IMR-90 (cell line): Measurements from ENCODE around the gene DPEP3. TPM values are rescaled to one million over a fixed set of nuclear protein-coding genes. Genes with fewer than 3 reads are reported as not detected.

Experiments
- polyA plus RNA-seq, 3 experiments: library from polyadenylated mRNA; depleted of rRNA; stranded (reverse); fragments of >200 nt; gene quantifications; 2 replicates each; pipeline ENCODE4 v1.2.3, GENCODE V29; 2012; ENCODE audit warnings: low replicate concordance in 1 of 3
- total RNA-seq: library from RNA; depleted of rRNA; stranded (reverse); fragments of >200 nt; gene quantifications from 2 replicates; pipeline ENCODE4 v1.2.3, GENCODE V29; 2012
- TF ChIP-seq, protein P1 (sequence below): conservative IDR thresholded peaks from 2 replicates; pipeline ENCODE4 v1.5.1; 2012; ENCODE audit warnings: mild to moderate bottlenecking, low read depth, low read length, improper control_type of control experiment

DPEP3 gene
- total and polyA plus RNA-seq, 2 of the 4 experiments (the other 2 are of a cell fraction): not detected

GRCh38 chr16:67967183-67967957 lies 12.9 kb downstream of the DPEP3 start (continued):
- TF ChIP-seq, protein P1, sequence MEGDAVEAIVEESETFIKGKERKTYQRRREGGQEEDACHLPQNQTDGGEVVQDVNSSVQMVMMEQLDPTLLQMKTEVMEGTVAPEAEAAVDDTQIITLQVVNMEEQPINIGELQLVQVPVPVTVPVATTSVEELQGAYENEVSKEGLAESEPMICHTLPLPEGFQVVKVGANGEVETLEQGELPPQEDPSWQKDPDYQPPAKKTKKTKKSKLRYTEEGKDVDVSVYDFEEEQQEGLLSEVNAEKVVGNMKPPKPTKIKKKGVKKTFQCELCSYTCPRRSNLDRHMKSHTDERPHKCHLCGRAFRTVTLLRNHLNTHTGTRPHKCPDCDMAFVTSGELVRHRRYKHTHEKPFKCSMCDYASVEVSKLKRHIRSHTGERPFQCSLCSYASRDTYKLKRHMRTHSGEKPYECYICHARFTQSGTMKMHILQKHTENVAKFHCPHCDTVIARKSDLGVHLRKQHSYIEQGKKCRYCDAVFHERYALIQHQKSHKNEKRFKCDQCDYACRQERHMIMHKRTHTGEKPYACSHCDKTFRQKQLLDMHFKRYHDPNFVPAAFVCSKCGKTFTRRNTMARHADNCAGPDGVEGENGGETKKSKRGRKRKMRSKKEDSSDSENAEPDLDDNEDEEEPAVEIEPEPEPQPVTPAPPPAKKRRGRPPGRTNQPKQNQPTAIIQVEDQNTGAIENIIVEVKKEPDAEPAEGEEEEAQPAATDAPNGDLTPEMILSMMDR: no peak
